Activated T-cell treated with anti-CD3 and anti-CD28 coated beads, Interleukin-2, amount 50 U/mL, for 4 hours (primary cell): ENCODE measurements around the gene DYNC1I1. TPM values are rescaled to one million over a fixed set of nuclear protein-coding genes. Genes with fewer than 3 reads are reported as not detected.

Experiments
- ATAC-seq, 2 donors: fragments of 200-7000 bp; cut with Tn5 transposase; one replicate each; pipeline ENCODE4 v1.10.0; 2021
- DNase-seq: peaks from one replicate; pipeline ENCODE4 v3.0.0-alpha.2; 2020
- H3K27me3 Mint-ChIP-seq: one replicate; pipeline ENCODE4 v1.8.0; 2021; ENCODE audit warnings: low read depth, mixed read lengths
- H3K36me3 Mint-ChIP-seq: one replicate; pipeline ENCODE4 v1.8.0; 2022; ENCODE audit warnings: mixed read lengths; ENCODE audit not compliant: insufficient read depth
- H3K4me1 Mint-ChIP-seq: one replicate; pipeline ENCODE4 v1.8.0; 2021; ENCODE audit warnings: low read depth, mixed read lengths
- H3K4me3 Mint-ChIP-seq: one replicate; pipeline ENCODE4 v1.8.0; 2021; ENCODE audit warnings: mild to moderate bottlenecking, moderate library complexity, mixed read lengths
- H3K9me3 Mint-ChIP-seq: one replicate; pipeline ENCODE4 v1.8.0; 2021; ENCODE audit warnings: mixed read lengths
- total RNA-seq, 3 donors: library from RNA; stranded (reverse); gene quantifications; one replicate each; pipeline ENCODE4 v1.2.1, GENCODE V29; 2021

Gene DYNC1I1
- total RNA-seq, 3 donors from 2014 or later: not detected

- ATAC-seq (no peak), DNase-seq (no peak)
- H3K36me3 Mint-ChIP-seq: no peaks in the 10 kb centered on the region
- no peaks in the 10 kb centered on the region for H3K9me3 Mint-ChIP-seq
- H3K4me1 Mint-ChIP-seq: no peaks in the 10 kb centered on the region
- H3K27me3 Mint-ChIP-seq: no peaks in the 10 kb centered on the region
- no peak overlapping the region for H3K4me3 Mint-ChIP-seq
Measured at GRCh38 chr7:95847061-95847460, 74.7 kb downstream of the DYNC1I1 start.

DNA sequence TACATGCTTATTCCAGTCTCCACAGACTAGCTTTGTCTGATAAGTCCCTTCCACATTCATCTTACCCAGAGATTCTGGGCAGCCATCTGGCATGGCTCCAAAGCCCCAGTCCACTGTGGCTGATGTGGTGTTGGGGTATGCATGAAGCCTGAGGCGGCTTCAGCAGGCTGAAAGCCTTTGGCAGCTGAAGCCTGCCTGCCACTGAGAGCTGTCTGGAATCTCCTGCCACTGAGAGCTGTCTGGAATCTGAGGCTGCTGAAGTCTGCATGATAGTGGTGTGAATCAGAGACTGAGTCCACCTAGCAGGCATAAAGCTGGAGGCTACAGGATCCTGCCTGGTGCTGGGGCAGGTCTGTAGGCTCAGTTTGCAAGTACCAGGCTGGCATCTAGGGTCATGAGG is 87.1 kb downstream of the DYNC1I1 start:
- H3K27me3 Mint-ChIP-seq: no peaks in the 10 kb centered on the region
- no peak overlapping the region for H3K4me3 Mint-ChIP-seq
- no peaks in the 10 kb centered on the region for H3K36me3 Mint-ChIP-seq
- peaks cover 12% of the 10 kb centered on the region for H3K9me3 Mint-ChIP-seq
- DNase-seq (no peak), ATAC-seq (no peak)
- H3K4me1 Mint-ChIP-seq: no peaks in the 10 kb centered on the region

GRCh38 chr7:95861041-95861440 is 88.7 kb downstream of the DYNC1I1 start:
- Mint-ChIP-seq H3K9me3 (peaks cover 12% of the 10 kb centered on the region), H3K4me3 (no peak overlapping the region), H3K36me3 (no peaks in the 10 kb centered on the region), H3K4me1 (no peaks in the 10 kb centered on the region), H3K27me3 (no peaks in the 10 kb centered on the region)
- ATAC-seq (no peak), DNase-seq (no peak)

GRCh38 chr7:95863623-95864022 is 91.3 kb downstream of the DYNC1I1 start:
- Mint-ChIP-seq H3K27me3 (no peaks in the 10 kb centered on the region), H3K36me3 (no peaks in the 10 kb centered on the region), H3K4me1 (no peaks in the 10 kb centered on the region), H3K9me3 (peaks cover 12% of the 10 kb centered on the region), H3K4me3 (no peak overlapping the region)
- ATAC-seq: no peak
- DNase-seq: no peak

- H3K9me3 Mint-ChIP-seq: no peaks in the 10 kb centered on the region
- no peaks in the 10 kb centered on the region for H3K4me1 Mint-ChIP-seq
- no peak for ATAC-seq
- H3K4me3 Mint-ChIP-seq: no peak overlapping the region
- no peaks in the 10 kb centered on the region for H3K36me3 Mint-ChIP-seq
- no peak for DNase-seq
- H3K27me3 Mint-ChIP-seq: no peaks in the 10 kb centered on the region
Measured at GRCh38 chr7:95865716-95866371, 93.5 kb downstream of the DYNC1I1 start.

DNA sequence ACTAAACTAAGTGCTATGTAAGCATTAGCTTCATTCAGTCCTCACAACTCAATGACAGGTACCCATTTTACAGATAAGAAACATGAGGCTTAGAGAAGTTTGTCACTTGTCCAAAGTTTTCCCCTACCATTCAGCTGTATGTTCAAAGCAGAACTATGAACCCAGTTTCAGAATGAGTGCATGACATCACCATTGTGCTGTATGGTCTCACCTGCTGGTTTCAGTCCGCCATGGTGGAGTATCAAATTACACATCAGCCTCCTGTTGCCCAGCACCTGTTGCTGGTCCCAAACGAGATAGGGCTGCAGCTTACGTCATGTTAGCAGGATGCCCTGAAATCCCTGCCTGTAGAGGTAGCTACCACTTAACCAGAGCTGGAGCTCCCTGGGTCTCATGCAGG is 95.0 kb downstream of the DYNC1I1 start:
- no peak for ATAC-seq
- H3K4me3 Mint-ChIP-seq: no peak overlapping the region
- H3K9me3 Mint-ChIP-seq: no peaks in the 10 kb centered on the region
- no peaks in the 10 kb centered on the region for H3K27me3 Mint-ChIP-seq
- no peaks in the 10 kb centered on the region for H3K36me3 Mint-ChIP-seq
- no peak for DNase-seq
- H3K4me1 Mint-ChIP-seq: no peaks in the 10 kb centered on the region

GRCh38 chr7:95871075-95871848 is 98.9 kb downstream of the DYNC1I1 start:
- no peak for DNase-seq
- no peak overlapping the region for H3K4me3 Mint-ChIP-seq
- no peaks in the 10 kb centered on the region for H3K4me1 Mint-ChIP-seq
- H3K36me3 Mint-ChIP-seq: no peaks in the 10 kb centered on the region
- ATAC-seq: no peak
- peaks cover 11% of the 10 kb centered on the region for H3K27me3 Mint-ChIP-seq
- H3K9me3 Mint-ChIP-seq: no peaks in the 10 kb centered on the region

DNA sequence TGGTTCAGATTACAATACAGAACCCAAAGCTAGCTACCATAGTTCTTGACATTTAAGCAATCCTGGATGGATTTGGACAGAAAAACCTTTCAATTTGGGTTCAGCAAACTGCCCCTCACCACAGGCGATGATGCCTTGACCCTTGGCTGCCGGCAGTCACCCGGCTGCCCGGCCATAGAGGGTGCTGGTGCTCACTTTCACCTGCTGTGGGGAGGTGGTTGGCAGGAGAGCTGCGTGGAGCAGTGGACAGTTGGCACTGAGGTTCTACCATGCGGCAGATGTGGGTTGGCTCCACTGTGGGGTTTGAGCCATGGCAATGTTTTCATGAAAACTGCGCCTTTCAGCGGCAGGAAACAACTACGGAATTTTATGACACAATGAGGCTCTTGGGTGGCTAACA is 99.5 kb downstream of the DYNC1I1 start:
- no peaks in the 10 kb centered on the region for H3K4me1 Mint-ChIP-seq
- H3K36me3 Mint-ChIP-seq: no peaks in the 10 kb centered on the region
- H3K27me3 Mint-ChIP-seq: peaks cover 11% of the 10 kb centered on the region
- ATAC-seq (no peak), DNase-seq (no peak)
- H3K9me3 Mint-ChIP-seq: no peaks in the 10 kb centered on the region
- no peak overlapping the region for H3K4me3 Mint-ChIP-seq

- Mint-ChIP-seq H3K36me3 (no peaks in the 10 kb centered on the region), H3K4me1 (no peaks in the 10 kb centered on the region), H3K9me3 (peaks cover 8% of the 10 kb centered on the region), H3K27me3 (peaks cover 11% of the 10 kb centered on the region), H3K4me3 (no peak overlapping the region)
- no peak for ATAC-seq
- no peak for DNase-seq
Measured at GRCh38 chr7:95874129-95874528, 101.8 kb downstream of the DYNC1I1 start.

DNA sequence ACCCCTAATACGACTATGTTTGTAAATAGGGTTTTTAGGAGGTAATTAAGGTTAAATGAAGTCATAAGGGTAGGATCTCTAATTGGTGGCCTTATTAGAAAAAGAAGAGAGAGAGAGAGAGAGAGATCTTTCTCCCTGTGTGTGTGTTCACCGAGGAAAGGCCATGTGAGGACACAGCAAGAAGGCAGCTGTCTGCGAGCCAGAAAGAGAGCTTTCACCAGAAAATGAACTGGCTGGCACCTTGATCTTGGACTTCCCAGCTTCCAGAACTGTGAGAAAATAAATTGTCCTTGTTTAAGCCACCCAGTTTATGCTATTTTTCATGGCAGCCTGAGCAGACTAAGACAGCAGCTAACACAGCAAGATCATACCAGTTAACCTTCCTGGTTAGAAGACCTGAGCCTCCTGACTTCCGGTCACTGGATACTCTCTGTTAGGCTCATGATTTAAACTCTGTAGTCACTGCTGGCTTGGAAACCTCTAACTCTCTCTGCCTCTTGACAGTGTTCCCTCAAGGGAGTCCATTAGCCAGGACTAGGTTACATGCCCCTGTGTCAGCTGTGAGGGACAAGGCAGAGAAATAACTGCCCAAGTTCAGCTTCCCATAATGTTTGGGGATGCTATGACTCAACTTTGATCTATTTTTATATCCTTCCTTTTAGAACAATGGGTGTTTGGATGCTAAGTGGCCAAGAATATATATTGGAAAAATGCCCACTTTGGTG is 102.3 kb downstream of the DYNC1I1 start:
- Mint-ChIP-seq H3K9me3 (peaks cover 8% of the 10 kb centered on the region), H3K36me3 (no peaks in the 10 kb centered on the region), H3K4me3 (no peak overlapping the region), H3K4me1 (no peaks in the 10 kb centered on the region), H3K27me3 (peaks cover 11% of the 10 kb centered on the region)
- ATAC-seq (no peak), DNase-seq (no peak)

GRCh38 chr7:95875519-95875918 is 103.2 kb downstream of the DYNC1I1 start:
- H3K36me3 Mint-ChIP-seq: no peaks in the 10 kb centered on the region
- DNase-seq: no peak
- ATAC-seq: no peak

DNA sequence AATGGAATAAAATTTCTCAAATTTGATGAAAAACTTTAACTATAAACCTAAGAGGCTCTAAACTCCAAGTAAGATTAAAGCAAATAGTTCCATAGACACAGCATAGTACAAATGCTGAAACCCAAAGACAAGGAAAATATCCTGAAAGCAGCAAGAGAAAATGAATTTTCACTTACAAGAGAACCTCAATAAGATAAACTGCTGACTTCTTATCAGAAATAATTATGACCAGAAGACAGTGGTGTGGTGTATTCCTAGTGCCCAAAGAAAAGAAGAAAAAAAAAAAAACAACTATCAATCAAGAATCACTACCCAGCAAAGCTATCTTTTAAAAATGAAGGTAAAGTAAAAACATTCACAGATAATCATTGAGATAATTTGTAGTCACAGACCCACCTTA is 106.3 kb downstream of the DYNC1I1 start:
- Mint-ChIP-seq H3K9me3 (peaks cover 8% of the 10 kb centered on the region), H3K4me3 (no peak overlapping the region), H3K27me3 (peaks cover 10% of the 10 kb centered on the region), H3K36me3 (no peaks in the 10 kb centered on the region), H3K4me1 (no peaks in the 10 kb centered on the region)
- ATAC-seq (no peak), DNase-seq (no peak)

More at GRCh38 chr7:95875519-95875918, 103.2 kb downstream of the DYNC1I1 start:
- Mint-ChIP-seq H3K9me3 (peaks cover 8% of the 10 kb centered on the region), H3K27me3 (peaks cover 11% of the 10 kb centered on the region), H3K4me1 (no peaks in the 10 kb centered on the region), H3K4me3 (no peak overlapping the region)

GRCh38 chr7:95881597-95881996 is 109.2 kb downstream of the DYNC1I1 start:
- peaks cover 5% of the 10 kb centered on the region for H3K27me3 Mint-ChIP-seq
- H3K36me3 Mint-ChIP-seq: no peaks in the 10 kb centered on the region
- no peaks in the 10 kb centered on the region for H3K4me1 Mint-ChIP-seq
- H3K4me3 Mint-ChIP-seq: no peak overlapping the region
- H3K9me3 Mint-ChIP-seq: peaks cover 8% of the 10 kb centered on the region
- DNase-seq (no peak), ATAC-seq (no peak)

DNA sequence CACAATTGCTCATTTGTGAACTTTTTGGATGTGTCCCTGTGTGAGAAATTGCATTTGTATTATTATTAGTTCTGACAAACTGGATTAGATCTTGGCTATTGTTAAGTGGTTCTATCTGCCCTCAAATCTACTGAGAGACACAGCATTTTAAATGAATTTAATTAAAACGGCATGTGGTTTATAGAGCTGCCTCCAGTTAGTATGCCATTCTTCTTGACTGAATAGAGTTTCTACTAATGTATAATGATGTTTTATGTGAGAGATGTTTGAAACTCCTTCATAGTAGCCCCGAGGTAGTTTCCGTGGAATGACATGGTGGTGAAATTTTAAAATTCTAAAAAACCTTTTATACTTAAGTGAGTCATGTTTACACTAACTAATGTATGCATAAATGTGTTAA is 110.9 kb downstream of the DYNC1I1 start:
- Mint-ChIP-seq H3K4me3 (no peak overlapping the region), H3K4me1 (no peaks in the 10 kb centered on the region), H3K9me3 (peaks cover 7% of the 10 kb centered on the region), H3K36me3 (no peaks in the 10 kb centered on the region), H3K27me3 (peaks cover 5% of the 10 kb centered on the region)
- DNase-seq: no peak
- no peak for ATAC-seq
